ENCODE data around the gene PRR33.

PRR33 gene

DNA sequence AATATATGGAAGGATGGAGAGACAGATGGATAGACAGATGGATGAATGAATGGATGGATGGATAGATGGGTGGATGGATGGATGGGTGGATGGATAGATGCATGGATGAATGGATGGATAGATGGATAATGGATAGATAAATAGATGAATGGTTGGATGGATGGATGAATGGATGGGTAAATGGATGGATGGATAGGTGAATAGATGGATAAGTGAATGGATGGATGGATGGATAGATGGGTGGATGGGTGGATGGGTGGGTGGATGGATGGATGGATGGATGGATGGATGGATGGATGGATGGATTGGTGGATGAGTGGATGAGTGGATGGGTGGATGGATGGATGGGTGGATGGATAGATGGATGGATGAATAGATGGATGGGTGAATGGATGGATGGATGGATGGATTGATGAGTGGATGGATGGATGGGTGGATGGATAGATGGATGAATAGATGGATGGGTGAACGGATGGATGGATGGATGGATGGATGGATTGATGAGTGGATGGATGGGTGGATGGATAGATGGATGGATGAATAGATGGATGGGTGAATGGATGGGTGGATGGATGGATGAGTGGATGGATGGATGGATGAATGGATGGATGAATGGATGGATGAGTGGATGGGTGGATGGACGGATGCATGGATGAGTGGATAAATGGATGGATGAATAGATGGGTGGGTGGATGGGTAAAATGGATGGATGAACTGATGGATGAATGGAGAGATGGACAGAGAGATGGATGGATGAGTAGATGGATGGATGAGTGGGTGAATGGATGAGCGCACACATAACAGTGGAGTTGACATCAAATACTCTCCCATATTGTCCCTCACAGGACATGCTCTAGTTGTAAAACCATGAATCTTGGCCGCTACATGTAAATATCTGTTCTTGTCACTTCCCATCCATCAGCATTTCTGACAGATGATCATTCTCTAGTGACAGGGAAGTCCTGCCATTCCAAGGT, 30.0 kb downstream of the PRR33 start:
- Mint-ChIP-seq H3K27ac (no peak overlapping the region), H3K4me1 (no peaks in the 10 kb centered on the region), H3K9me3 (no peaks in the 10 kb centered on the region), H3K27me3 (no peaks in the 10 kb centered on the region), H3K36me3 (peaks cover 10% of the 10 kb centered on the region), H3K4me3 (no peak overlapping the region)
- no peak for ATAC-seq

DNA sequence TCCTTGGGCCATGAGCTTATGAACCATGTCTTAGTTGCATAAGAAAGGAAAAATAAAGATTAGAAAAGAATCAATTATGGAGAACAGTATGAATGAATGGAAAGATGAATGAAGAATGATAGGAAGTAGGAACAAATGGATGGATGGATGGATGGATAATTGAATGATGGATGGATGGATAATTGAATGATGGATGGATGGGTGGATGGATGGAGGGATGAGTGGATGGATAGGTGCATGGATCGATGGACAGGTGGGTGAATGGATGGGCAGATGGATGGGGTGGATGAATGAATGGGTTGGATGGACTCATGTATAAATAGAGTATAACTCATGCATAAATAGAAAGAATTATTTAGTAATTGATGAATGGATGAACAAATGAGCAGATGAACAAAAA, 31.6 kb downstream of the PRR33 start:
- Mint-ChIP-seq H3K9me3 (no peaks in the 10 kb centered on the region), H3K36me3 (no peaks in the 10 kb centered on the region), H3K4me1 (peaks cover 14% of the 10 kb centered on the region), H3K27ac (no peak overlapping the region), H3K27me3 (no peaks in the 10 kb centered on the region), H3K4me3 (no peak overlapping the region)
- no peak for ATAC-seq

GRCh38 chr11:1859004-1859403, 32.7 kb downstream of the PRR33 start:
- H3K27ac Mint-ChIP-seq = no peak overlapping the region
- H3K36me3 Mint-ChIP-seq = peaks cover 6% of the 10 kb centered on the region
- H3K9me3 Mint-ChIP-seq = no peaks in the 10 kb centered on the region
- no peak overlapping the region for H3K4me3 Mint-ChIP-seq
- peaks cover 14% of the 10 kb centered on the region for H3K4me1 Mint-ChIP-seq
- no peaks in the 10 kb centered on the region for H3K27me3 Mint-ChIP-seq
- no peak for ATAC-seq

DNA sequence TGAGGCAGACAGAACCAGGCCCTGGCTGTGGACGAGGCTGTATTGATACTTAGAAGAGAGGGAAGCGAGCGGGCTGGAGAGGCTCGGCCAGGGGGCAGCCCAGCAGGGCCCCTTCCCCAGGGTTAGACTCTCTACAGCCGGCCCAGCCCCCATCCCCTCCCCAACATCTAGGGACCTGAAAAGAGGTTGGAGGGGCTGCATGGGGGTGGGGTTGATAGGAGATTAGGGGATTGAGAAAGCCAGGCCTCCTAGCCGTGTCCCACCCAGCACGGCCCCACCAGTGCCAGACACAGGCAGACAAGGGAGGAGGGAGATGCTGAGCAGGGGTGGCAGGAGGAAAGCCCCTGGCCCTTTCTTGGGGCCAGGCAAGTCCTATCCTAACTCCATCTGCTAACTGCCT, 33.1 kb downstream of the PRR33 start:
- no peak for ATAC-seq
- Mint-ChIP-seq H3K27me3 (no peaks in the 10 kb centered on the region), H3K4me1 (peaks cover 14% of the 10 kb centered on the region), H3K9me3 (no peaks in the 10 kb centered on the region), H3K27ac (no peak overlapping the region), H3K36me3 (peaks cover 10% of the 10 kb centered on the region), H3K4me3 (no peak overlapping the region)

DNA sequence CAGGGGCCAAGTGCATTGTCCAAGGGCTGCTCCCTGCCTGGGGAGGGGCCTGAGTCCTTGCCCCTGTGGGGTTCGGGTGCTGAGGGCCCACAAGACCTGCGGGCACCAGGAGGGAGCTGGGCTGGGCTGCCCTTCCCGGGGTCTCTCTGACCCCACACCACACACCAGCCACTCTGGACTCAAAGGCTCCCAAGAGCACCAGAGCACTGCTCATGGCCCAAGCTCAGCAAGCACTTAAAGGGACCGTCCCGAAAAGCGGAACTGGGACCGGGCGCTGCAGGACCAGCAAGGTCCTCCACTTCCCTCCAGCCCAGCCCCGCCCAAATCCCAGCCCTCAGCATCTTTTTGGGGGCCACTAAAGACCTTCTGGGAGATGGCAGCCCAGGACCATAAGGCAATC, 33.5 kb downstream of the PRR33 start:
- Mint-ChIP-seq H3K4me3 (no peak overlapping the region), H3K4me1 (peaks cover 14% of the 10 kb centered on the region), H3K27me3 (no peaks in the 10 kb centered on the region), H3K27ac (no peak overlapping the region), H3K9me3 (no peaks in the 10 kb centered on the region), H3K36me3 (peaks cover 13% of the 10 kb centered on the region)
- no peak for ATAC-seq

DNA sequence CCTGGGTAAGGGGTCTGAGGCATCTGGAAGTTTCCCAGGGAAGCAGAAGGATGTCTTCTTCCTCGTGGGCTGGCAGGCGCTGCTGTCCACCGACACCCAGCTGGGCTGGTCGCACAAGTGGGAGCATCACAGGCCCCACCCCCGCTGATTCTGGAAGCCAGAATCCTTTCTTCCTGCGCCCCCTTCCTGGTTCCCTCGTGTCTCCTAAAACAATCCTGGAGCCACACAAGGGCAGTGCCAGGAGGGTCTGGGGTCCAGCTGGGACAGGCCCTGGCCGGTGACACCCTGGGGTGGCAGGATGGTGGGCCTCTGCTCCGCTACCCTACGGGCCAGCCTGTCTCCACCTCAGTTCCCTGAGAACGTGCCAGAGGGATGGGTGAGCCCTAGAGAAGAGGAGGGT, 34.6 kb downstream of the PRR33 start:
- H3K4me3 Mint-ChIP-seq = no peak overlapping the region
- peaks cover 24% of the 10 kb centered on the region for H3K4me1 Mint-ChIP-seq
- no peak for ATAC-seq
- H3K27me3 Mint-ChIP-seq = no peaks in the 10 kb centered on the region
- no peaks in the 10 kb centered on the region for H3K9me3 Mint-ChIP-seq
- peaks cover 17% of the 10 kb centered on the region for H3K36me3 Mint-ChIP-seq
- no peak overlapping the region for H3K27ac Mint-ChIP-seq

- Mint-ChIP-seq H3K36me3 (peaks cover 17% of the 10 kb centered on the region), H3K4me1 (peaks cover 30% of the 10 kb centered on the region), H3K27ac (peak overlapping the region; percentile 99), H3K27me3 (no peaks in the 10 kb centered on the region), H3K4me3 (peak overlapping the region; percentile 99), H3K9me3 (no peaks in the 10 kb centered on the region)
- no peak for ATAC-seq
Measured at GRCh38 chr11:1856306-1857005, 35.2 kb downstream of the PRR33 start.

DNA sequence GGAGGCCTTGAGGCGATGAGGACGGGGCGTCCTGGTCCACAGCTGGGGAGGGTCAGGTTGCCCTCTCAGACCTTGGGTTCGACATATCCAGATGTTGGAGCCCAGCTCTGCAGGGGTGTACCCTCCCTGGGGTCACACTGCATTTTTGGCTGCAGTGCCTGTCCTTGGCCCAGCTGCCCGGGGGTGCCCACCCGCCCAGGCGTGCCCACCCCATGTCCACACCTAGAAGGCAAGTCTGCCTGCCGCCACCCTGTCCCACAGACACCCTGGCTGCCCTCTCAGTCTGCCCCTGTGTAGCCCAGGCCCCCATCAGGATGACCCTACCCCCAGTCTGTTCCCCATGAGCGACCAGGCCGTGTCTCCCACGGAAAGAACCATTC, 35.8 kb downstream of the PRR33 start:
- H3K4me1 Mint-ChIP-seq = peaks cover 36% of the 10 kb centered on the region
- H3K36me3 Mint-ChIP-seq = peaks cover 17% of the 10 kb centered on the region
- peak overlapping the region; percentile 99 for H3K4me3 Mint-ChIP-seq
- ATAC-seq = no peak
- no peaks in the 10 kb centered on the region for H3K27me3 Mint-ChIP-seq
- peak overlapping the region; percentile 99 for H3K27ac Mint-ChIP-seq
- no peaks in the 10 kb centered on the region for H3K9me3 Mint-ChIP-seq

DNA sequence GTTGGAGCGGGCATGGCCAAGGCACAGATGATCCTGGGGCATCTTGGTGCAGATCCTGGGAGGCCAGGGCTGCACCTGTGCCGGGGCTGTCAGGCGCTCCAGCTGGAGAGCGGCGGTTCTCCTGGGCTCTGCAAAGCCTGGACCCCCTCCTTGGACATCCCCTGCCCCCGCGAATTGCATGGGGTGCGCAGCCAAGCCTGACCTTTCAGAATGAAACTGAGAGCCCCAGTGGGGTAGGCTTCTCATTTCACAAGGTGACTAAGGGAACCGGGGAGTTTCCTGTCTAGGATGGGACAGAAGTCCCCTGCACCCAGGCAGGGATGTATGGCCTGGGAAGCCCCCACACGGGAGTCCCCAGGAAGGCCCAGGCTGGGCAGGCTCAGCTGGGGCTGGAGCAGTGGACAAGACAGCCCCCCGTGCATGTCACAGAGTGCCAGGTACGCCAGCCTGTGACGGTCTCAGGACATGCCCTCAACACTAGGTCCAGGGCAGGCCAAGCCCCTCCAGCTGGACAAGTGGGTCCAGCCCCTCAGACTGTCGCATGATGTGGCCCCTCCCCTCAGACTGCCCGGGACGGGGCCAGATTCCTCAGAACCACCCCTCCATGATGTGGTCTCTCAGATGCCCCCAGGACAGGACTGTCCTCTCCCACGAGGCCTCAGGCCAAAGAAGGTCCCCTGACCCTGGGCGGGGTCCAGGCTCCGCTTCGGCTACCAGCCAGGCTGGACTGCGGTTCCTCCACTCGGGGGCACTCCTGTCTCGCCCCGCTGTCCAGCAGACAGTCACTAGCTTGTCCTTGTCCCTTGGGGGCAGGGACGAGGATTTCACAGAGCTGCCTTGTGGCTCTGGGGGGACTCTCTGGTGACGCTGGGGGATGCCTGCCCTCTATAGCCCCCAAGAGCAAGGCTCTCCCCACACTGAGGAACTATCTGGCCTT, 36.5 kb downstream of the PRR33 start:
- Mint-ChIP-seq H3K9me3 (no peaks in the 10 kb centered on the region), H3K4me1 (peaks cover 43% of the 10 kb centered on the region), H3K4me3 (peak overlapping the region; percentile 99), H3K36me3 (peaks cover 17% of the 10 kb centered on the region), H3K27ac (peak overlapping the region; percentile 99), H3K27me3 (no peaks in the 10 kb centered on the region)
- peak; percentile 51 for ATAC-seq

GRCh38 chr11:1854132-1854948, 37.4 kb downstream of the PRR33 start:
- Mint-ChIP-seq H3K36me3 (peaks cover 17% of the 10 kb centered on the region), H3K4me1 (peaks cover 51% of the 10 kb centered on the region), H3K9me3 (no peaks in the 10 kb centered on the region), H3K27me3 (no peaks in the 10 kb centered on the region), H3K4me3 (peak overlapping the region; percentile 99), H3K27ac (peak overlapping the region; percentile 99)
- ATAC-seq = peak; percentile 70

DNA sequence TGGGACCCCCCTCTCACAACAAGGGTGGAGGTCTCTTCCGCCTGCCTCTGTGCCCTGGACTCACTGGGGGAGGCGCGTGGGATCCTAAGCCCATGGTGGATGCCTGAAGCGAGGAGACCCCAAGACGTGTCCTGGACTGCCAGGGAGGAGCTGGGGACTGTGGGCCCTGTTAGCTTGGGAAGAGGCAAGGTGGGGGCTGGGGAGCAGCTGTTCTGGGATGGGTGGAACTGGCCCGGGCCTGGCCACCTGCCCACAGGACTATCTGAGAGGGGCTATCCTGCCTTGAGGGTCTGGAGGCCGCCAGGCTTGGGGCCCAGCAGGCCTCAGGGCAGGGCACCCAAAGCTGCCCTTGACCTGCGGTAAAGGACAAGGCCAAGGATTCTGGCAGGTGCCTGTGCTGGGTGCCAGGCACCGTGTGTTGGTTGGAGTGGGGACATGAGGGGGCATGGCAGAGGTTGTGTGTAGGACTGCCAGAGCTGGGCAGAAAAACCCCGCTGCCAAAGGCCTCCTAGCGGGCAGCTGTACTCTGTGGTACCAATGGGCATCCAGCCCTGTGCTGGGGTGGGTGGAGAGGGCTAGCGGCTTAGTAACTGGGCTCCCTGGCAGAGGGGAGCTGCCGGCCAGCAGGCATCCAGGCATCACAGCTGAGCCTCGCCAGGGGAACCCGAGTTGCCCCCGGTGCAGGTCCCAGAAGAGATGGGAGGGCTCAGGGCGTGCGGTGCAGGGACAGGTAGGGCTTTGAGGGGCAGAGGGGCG, 38.1 kb downstream of the PRR33 start:
- Mint-ChIP-seq H3K27ac (peak overlapping the region; percentile 99), H3K4me3 (peak overlapping the region; percentile 99), H3K36me3 (peaks cover 17% of the 10 kb centered on the region), H3K4me1 (peaks cover 59% of the 10 kb centered on the region), H3K9me3 (no peaks in the 10 kb centered on the region), H3K27me3 (no peaks in the 10 kb centered on the region)
- no peak for ATAC-seq

GRCh38 chr11:1852877-1853276, 38.8 kb downstream of the PRR33 start, which contains the start of gene LSP1:
TSS of gene LSP1 (plus strand) at chr11:1853084. CDS start at chr11:1853145, 61 bp downstream.
- Mint-ChIP-seq H3K4me1 (peaks cover 66% of the 10 kb centered on the region), H3K36me3 (peaks cover 17% of the 10 kb centered on the region), H3K27ac (peak within 1 kb of the TSS; percentile 99), H3K9me3 (no peaks in the 10 kb centered on the region), H3K27me3 (no peaks in the 10 kb centered on the region), H3K4me3 (peak within 1 kb of the TSS; percentile 99)
- peak; percentile 81 for ATAC-seq

DNA sequence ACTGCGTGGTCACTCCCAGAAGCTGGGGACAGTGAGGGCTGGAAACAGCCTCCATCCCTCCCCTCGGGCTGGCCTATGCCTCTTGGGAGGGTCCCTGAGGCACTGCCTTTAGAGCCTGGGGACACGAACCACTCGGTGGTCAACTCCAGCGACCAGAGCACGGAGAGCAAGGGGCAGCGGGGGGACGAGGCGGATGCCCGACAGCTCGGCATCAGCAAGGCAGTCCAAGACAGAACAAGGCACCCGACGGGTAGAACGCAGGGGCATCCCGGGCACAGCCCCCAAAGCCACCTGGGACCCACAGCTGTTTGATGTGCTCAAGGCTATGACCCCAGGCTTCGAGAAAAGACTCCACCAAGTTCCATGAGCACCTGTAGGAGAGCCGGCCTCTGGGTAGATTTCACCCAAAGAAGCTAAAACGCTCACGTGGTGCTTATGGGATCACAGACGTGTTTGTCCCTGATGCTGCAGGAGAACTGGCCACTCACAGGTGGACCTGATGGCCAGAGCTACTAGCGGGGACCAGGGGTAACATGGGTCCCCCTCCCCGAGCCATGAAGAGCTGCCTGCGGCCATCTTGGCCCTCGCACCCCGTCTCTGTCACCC, 39.3 kb downstream of the PRR33 start:
- peaks cover 71% of the 10 kb centered on the region for H3K4me1 Mint-ChIP-seq
- peak overlapping the region; percentile 99 for H3K4me3 Mint-ChIP-seq
- no peaks in the 10 kb centered on the region for H3K9me3 Mint-ChIP-seq
- ATAC-seq = no peak
- peaks cover 17% of the 10 kb centered on the region for H3K36me3 Mint-ChIP-seq
- no peaks in the 10 kb centered on the region for H3K27me3 Mint-ChIP-seq
- H3K27ac Mint-ChIP-seq = peak overlapping the region; percentile 99
